IMR-90 (cell line): ENCODE results near the gene FPR3.

Source experiments
- POLR2A ChIP-seq: IDR thresholded peaks from 2 replicates; pipeline ENCODE4 v1.6.1; 2012; ENCODE audit warnings: mild to moderate bottlenecking, low read depth, low read length
- RFX5 ChIP-seq: IDR thresholded peaks from 2 replicates; pipeline ENCODE4 v1.8.0; 2012; ENCODE audit warnings: low read depth, mild to moderate bottlenecking, low read length, moderate library complexity

GRCh38 chr19:51765086-51765485, 29.9 kb upstream of the FPR3 start:
- no peak for TF ChIP-seq POLR2A
- TF ChIP-seq RFX5 = no peak
